Hepatocyte (in vitro differentiated cells): ENCODE data around the gene SNTG2. TPM values are rescaled to one million over a fixed set of nuclear protein-coding genes. Genes with fewer than 3 reads are reported as not detected.

Experiments
- DNase-seq: peaks from one replicate; pipeline ENCODE4 v3.0.0-alpha.2; 2016; ENCODE audit warnings: low spot score
- H2AFZ ChIP-seq: fragments of 200-600 bp; sonication (generic); 2 replicates; pipeline ENCODE4 v1.6.0; 2016; ENCODE audit warnings: antibody characterized with exemption, mild to moderate bottlenecking
- H3K27ac ChIP-seq: fragments of 200-600 bp; sonication (generic); 2 replicates; pipeline ENCODE4 v1.5.1; 2016; ENCODE audit warnings: mild to moderate bottlenecking
- H3K27me3 ChIP-seq: fragments of 200-600 bp; sonication (generic); 2 replicates; pipeline ENCODE4 v1.6.1; 2016
- H3K36me3 ChIP-seq: fragments of 200-600 bp; sonication (generic); replicated peaks from 2 replicates; pipeline ENCODE4 v1.5.1; 2016; ENCODE audit warnings: low read depth; ENCODE audit not compliant: insufficient read depth
- H3K4me1 ChIP-seq: fragments of 200-600 bp; sonication (generic); 2 replicates; pipeline ENCODE4 v1.5.1; 2016; ENCODE audit warnings: mild to moderate bottlenecking, moderate library complexity; ENCODE audit not compliant: insufficient read depth
- H3K4me2 ChIP-seq: fragments of 200-600 bp; sonication (generic); 2 replicates; pipeline ENCODE4 v1.6.0; 2016
- H3K4me3 ChIP-seq: fragments of 200-600 bp; sonication (generic); 2 replicates; pipeline ENCODE4 v1.5.1; 2016; ENCODE audit warnings: mild to moderate bottlenecking
- H3K79me2 ChIP-seq: fragments of 200-600 bp; sonication (generic); 2 replicates; pipeline ENCODE4 v1.6.0; 2017; ENCODE audit warnings: mild to moderate bottlenecking
- H3K9me2 ChIP-seq: fragments of 200-600 bp; sonication (generic); replicated peaks from 2 replicates; pipeline ENCODE4 v1.6.0; 2017; ENCODE audit warnings: mild to moderate bottlenecking; ENCODE audit not compliant: insufficient read depth
- H3K9me3 ChIP-seq: fragments of 200-600 bp; sonication (generic); 2 replicates; pipeline ENCODE4 v1.5.1; 2016; ENCODE audit warnings: low read depth, mild to moderate bottlenecking
- H4K20me1 ChIP-seq: fragments of 200-600 bp; sonication (generic); 2 replicates; pipeline ENCODE4 v1.6.0; 2016; ENCODE audit warnings: mild to moderate bottlenecking; ENCODE audit not compliant: insufficient read depth, poor library complexity, severe bottlenecking
- EZH2 ChIP-seq: fragments of 200-600 bp; sonication (generic); IDR thresholded peaks from 2 replicates; pipeline ENCODE4 v1.6.1; 2016; ENCODE audit warnings: antibody characterized with exemption, mild to moderate bottlenecking, borderline replicate concordance
- EZH2phosphoT487 ChIP-seq: fragments of 200-600 bp; sonication (generic); IDR thresholded peaks from one replicate; pipeline ENCODE4 v1.6.1; 2018; ENCODE audit warnings: antibody characterized with exemption, mild to moderate bottlenecking, low read depth, moderate library complexity; ENCODE audit not compliant: unreplicated experiment, severe bottlenecking
- WGBS: methylation state at CpG from one replicate; pipeline ENCODE4 v1.1.6; 2016; ENCODE audit warnings: low lambda C conversion rate; ENCODE audit errors: missing lambda C conversion rate; 5-methylcytosine and 5-hydroxymethylcytosine counted together
- polyA plus RNA-seq: library from polyadenylated mRNA; unstranded; fragments of >200 nt; fragmentation: Nextera tagmentation; extraction: Ambion mirVana; gene quantifications from 2 replicates; pipeline ENCODE4 v1.2.1, GENCODE V29; 2016
- total RNA-seq: library from RNA; depleted of rRNA; stranded (reverse); fragments of >200 nt; gene quantifications from 2 replicates; pipeline ENCODE4 v1.2.3, GENCODE V29; 2014
- TF ChIP-seq, protein P1 (sequence below): fragments of 200-600 bp; sonication (generic); IDR thresholded peaks from 2 replicates; pipeline ENCODE4 v1.5.1; 2016; ENCODE audit warnings: antibody characterized with exemption, mild to moderate bottlenecking; ENCODE audit not compliant: poor library complexity

Gene SNTG2
- total and polyA plus RNA-seq, 2 experiments from 2014 or later, result not detected

DNA sequence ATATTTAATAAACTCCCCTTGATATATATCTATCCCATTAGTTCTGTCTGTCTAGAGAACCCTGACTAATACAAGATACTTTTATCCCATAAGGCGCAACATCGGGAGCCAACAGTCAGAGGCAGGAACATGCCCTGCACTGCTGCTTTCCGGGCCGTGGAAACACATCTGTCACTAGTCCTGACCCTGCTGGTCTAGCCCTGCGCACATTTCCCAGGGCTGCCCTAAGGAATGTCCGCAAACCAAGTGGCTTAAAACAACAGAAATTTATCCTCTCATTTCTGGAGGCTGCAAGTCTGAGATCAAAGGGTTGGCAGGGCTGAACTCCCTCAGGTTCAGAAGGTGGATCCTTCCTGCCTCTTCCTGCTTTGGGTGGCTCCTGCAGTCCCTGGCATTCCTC, 348.4 kb downstream of the SNTG2 start:
- no peaks in the 10 kb centered on the region for H3K79me2 ChIP-seq
- H3K4me3 ChIP-seq, result no peak overlapping the region
- H3K36me3 ChIP-seq, result no peaks in the 10 kb centered on the region
- no peak for TF ChIP-seq EZH2phosphoT487
- no peak for TF ChIP-seq EZH2
- TF ChIP-seq, protein P1, sequence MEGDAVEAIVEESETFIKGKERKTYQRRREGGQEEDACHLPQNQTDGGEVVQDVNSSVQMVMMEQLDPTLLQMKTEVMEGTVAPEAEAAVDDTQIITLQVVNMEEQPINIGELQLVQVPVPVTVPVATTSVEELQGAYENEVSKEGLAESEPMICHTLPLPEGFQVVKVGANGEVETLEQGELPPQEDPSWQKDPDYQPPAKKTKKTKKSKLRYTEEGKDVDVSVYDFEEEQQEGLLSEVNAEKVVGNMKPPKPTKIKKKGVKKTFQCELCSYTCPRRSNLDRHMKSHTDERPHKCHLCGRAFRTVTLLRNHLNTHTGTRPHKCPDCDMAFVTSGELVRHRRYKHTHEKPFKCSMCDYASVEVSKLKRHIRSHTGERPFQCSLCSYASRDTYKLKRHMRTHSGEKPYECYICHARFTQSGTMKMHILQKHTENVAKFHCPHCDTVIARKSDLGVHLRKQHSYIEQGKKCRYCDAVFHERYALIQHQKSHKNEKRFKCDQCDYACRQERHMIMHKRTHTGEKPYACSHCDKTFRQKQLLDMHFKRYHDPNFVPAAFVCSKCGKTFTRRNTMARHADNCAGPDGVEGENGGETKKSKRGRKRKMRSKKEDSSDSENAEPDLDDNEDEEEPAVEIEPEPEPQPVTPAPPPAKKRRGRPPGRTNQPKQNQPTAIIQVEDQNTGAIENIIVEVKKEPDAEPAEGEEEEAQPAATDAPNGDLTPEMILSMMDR, result no peak
- H2AFZ ChIP-seq, result no peak overlapping the region
- H3K4me2 ChIP-seq, result no peak overlapping the region
- H4K20me1 ChIP-seq, result no peaks in the 10 kb centered on the region
- WGBS, result 86% methylated on average over 6 of the region's 6 CpGs
- H3K27me3 ChIP-seq, result no peaks in the 10 kb centered on the region
- DNase-seq, result no peak
- no peaks in the 10 kb centered on the region for H3K9me2 ChIP-seq
- no peaks in the 10 kb centered on the region for H3K4me1 ChIP-seq
- no peak overlapping the region for H3K27ac ChIP-seq
- H3K9me3 ChIP-seq, result no peaks in the 10 kb centered on the region

DNA sequence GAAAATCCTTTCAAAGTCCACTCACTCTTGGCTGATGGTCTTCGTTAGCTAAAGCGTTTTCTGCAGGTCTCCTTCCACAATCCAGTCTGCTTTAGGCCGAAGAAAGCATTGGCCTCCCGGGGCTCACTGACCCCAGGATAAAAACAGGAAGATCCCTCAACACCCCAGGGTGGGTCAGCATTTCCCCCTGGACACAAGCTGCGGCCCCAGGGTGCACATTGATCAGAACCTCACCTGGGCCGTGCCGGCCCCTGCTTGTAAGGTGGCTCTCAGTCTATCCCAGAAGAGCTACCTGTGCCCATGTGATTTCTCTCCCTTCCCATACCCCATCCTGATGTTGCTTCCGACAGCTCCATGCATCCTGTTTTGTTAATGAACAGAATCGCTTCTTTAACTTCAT, 349.6 kb downstream of the SNTG2 start:
- H3K27ac ChIP-seq, result no peak overlapping the region
- no peak overlapping the region for H2AFZ ChIP-seq
- H3K27me3 ChIP-seq, result no peaks in the 10 kb centered on the region
- no peak for TF ChIP-seq EZH2
- TF ChIP-seq, protein P1, result no peak
- TF ChIP-seq EZH2phosphoT487, result no peak
- H3K36me3 ChIP-seq, result no peaks in the 10 kb centered on the region
- DNase-seq, result no peak
- no peaks in the 10 kb centered on the region for H3K9me2 ChIP-seq
- WGBS, result 88% methylated on average over 9 of the region's 9 CpGs
- no peaks in the 10 kb centered on the region for H4K20me1 ChIP-seq
- H3K79me2 ChIP-seq, result no peaks in the 10 kb centered on the region
- H3K9me3 ChIP-seq, result no peaks in the 10 kb centered on the region
- no peak overlapping the region for H3K4me3 ChIP-seq
- no peak overlapping the region for H3K4me2 ChIP-seq
- H3K4me1 ChIP-seq, result no peaks in the 10 kb centered on the region

- Histone ChIP-seq H3K9me2 (no peaks in the 10 kb centered on the region), H3K79me2 (no peaks in the 10 kb centered on the region), H2AFZ (no peak overlapping the region), H3K27me3 (no peaks in the 10 kb centered on the region), H3K9me3 (no peaks in the 10 kb centered on the region), H3K4me1 (no peaks in the 10 kb centered on the region), H3K4me3 (no peak overlapping the region), H3K36me3 (no peaks in the 10 kb centered on the region), H4K20me1 (no peaks in the 10 kb centered on the region), H3K4me2 (no peak overlapping the region), H3K27ac (no peak overlapping the region)
- WGBS, result 90% methylated on average over 5 of the region's 5 CpGs
- no peak for DNase-seq
- TF ChIP-seq EZH2phosphoT487, result no peak
- TF ChIP-seq, protein P1, result no peak
- TF ChIP-seq EZH2, result no peak
Measured at GRCh38 chr2:1301056-1301455, 350.4 kb downstream of the SNTG2 start.
